KOPT-K1 (cell line): Measurements from ENCODE around the gene KLK7.

Experiments
- H3K27ac ChIP-seq: fragments of 200-600 bp; sonication (generic); 2 replicates; pipeline ENCODE4 v1.5.1; 2016; ENCODE audit warnings: antibody characterized with exemption, mild to moderate bottlenecking, low read depth, low read length; ENCODE audit not compliant: poor library complexity, severe bottlenecking
- H3K36me3 ChIP-seq: fragments of 200-600 bp; sonication (generic); 2 replicates; pipeline ENCODE4 v1.5.1; 2017; ENCODE audit warnings: antibody characterized with exemption, mild to moderate bottlenecking, low read length, moderate library complexity; ENCODE audit not compliant: insufficient read depth
- H3K9me3 ChIP-seq: fragments of 200-600 bp; sonication (generic); 2 replicates; pipeline ENCODE4 v1.5.1; 2017; ENCODE audit warnings: antibody characterized with exemption, low read length, mild to moderate bottlenecking; ENCODE audit not compliant: insufficient read depth, poor library complexity, severe bottlenecking

The KLK7 gene

GRCh38 chr19:51018745-51019543 is 35.2 kb upstream of the KLK7 start:
- H3K27ac ChIP-seq = no peak overlapping the region
- H3K9me3 ChIP-seq = no peaks in the 10 kb centered on the region
- H3K36me3 ChIP-seq = no peaks in the 10 kb centered on the region

- Histone ChIP-seq H3K36me3 (no peaks in the 10 kb centered on the region), H3K27ac (no peak overlapping the region), H3K9me3 (no peaks in the 10 kb centered on the region)
These were observed 33.3 kb upstream of the KLK7 start for GRCh38 chr19:51016798-51017683.

- Histone ChIP-seq H3K9me3 (no peaks in the 10 kb centered on the region), H3K36me3 (no peaks in the 10 kb centered on the region), H3K27ac (no peak overlapping the region)
These were observed 32.1 kb upstream of the KLK7 start for GRCh38 chr19:51015691-51016267.

- Histone ChIP-seq H3K36me3 (no peaks in the 10 kb centered on the region), H3K27ac (no peak overlapping the region), H3K9me3 (no peaks in the 10 kb centered on the region)
These were observed 30.5 kb upstream of the KLK7 start for GRCh38 chr19:51014242-51014641.

- Histone ChIP-seq H3K36me3 (no peaks in the 10 kb centered on the region), H3K9me3 (no peaks in the 10 kb centered on the region), H3K27ac (no peak overlapping the region)
These were observed 29.0 kb upstream of the KLK7 start for GRCh38 chr19:51012661-51013190.

- Histone ChIP-seq H3K27ac (no peak overlapping the region), H3K9me3 (no peaks in the 10 kb centered on the region), H3K36me3 (no peaks in the 10 kb centered on the region)
These were observed 26.5 kb upstream of the KLK7 start for GRCh38 chr19:51010066-51010795.

GRCh38 chr19:51009061-51009891 is 25.6 kb upstream of the KLK7 start:
- H3K9me3 ChIP-seq = no peaks in the 10 kb centered on the region
- H3K27ac ChIP-seq = no peak overlapping the region
- no peaks in the 10 kb centered on the region for H3K36me3 ChIP-seq

GRCh38 chr19:51007488-51007887 is 23.8 kb upstream of the KLK7 start:
- no peaks in the 10 kb centered on the region for H3K36me3 ChIP-seq
- no peak overlapping the region for H3K27ac ChIP-seq
- H3K9me3 ChIP-seq = no peaks in the 10 kb centered on the region

- Histone ChIP-seq H3K36me3 (no peaks in the 10 kb centered on the region), H3K27ac (no peak overlapping the region)
These were observed 22.7 kb upstream of the KLK7 start for GRCh38 chr19:51006406-51006805.

GRCh38 chr19:51005248-51005647 is 21.5 kb upstream of the KLK7 start:
- Histone ChIP-seq H3K9me3 (no peaks in the 10 kb centered on the region), H3K27ac (no peak overlapping the region), H3K36me3 (no peaks in the 10 kb centered on the region)

More at GRCh38 chr19:51006406-51006805, 22.7 kb upstream of the KLK7 start:
- no peaks in the 10 kb centered on the region for H3K9me3 ChIP-seq

- no peak overlapping the region for H3K27ac ChIP-seq
- no peaks in the 10 kb centered on the region for H3K9me3 ChIP-seq
- H3K36me3 ChIP-seq = no peaks in the 10 kb centered on the region
These were observed 19.6 kb upstream of the KLK7 start for GRCh38 chr19:51003316-51003715.

GRCh38 chr19:51002542-51003311 is 19.0 kb upstream of the KLK7 start:
- H3K36me3 ChIP-seq = no peaks in the 10 kb centered on the region
- H3K9me3 ChIP-seq = no peaks in the 10 kb centered on the region
- no peak overlapping the region for H3K27ac ChIP-seq

GRCh38 chr19:51002089-51002532 is 18.4 kb upstream of the KLK7 start:
- H3K27ac ChIP-seq = no peak overlapping the region
- no peaks in the 10 kb centered on the region for H3K9me3 ChIP-seq
- H3K36me3 ChIP-seq = no peaks in the 10 kb centered on the region
